GM19455 (cell line): ENCODE measurements around the gene HS6ST1.

Experiments used
- ATAC-seq: cut with Tn5 transposase; IDR thresholded peaks from one replicate; pipeline ENCODE4 v1.9.1; 2021; ENCODE audit not compliant: unreplicated experiment

The HS6ST1 gene

DNA sequence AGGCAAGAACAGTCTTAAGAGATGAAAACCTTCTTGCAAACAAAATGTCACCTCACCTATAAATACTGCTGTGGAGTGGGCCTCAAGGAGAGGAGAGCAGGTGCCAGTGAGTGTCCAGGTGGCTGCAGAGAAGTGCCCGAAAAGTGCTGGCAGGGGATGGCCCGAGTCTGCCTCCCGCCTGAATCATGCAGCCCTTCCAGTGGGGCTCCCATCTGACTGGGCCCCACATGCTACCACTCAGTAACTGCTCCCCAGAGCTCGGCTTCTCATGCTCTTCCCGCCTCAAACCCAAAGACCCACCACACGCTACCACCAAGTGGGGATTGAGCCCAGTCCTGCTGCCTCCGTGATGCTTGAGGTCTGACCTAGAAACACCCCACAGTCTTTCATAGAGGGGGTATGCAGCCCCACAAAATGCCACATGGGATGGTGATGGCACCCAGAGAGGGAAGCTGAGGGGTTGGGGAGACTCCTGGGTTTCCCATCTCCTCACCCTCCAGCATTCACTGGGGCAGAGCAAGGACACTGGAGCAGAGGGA is 7.4 kb downstream of the HS6ST1 start:
- no peak for ATAC-seq

GRCh38 chr2:128310761-128311160 is 7.9 kb downstream of the HS6ST1 start:
- no peak for ATAC-seq

DNA sequence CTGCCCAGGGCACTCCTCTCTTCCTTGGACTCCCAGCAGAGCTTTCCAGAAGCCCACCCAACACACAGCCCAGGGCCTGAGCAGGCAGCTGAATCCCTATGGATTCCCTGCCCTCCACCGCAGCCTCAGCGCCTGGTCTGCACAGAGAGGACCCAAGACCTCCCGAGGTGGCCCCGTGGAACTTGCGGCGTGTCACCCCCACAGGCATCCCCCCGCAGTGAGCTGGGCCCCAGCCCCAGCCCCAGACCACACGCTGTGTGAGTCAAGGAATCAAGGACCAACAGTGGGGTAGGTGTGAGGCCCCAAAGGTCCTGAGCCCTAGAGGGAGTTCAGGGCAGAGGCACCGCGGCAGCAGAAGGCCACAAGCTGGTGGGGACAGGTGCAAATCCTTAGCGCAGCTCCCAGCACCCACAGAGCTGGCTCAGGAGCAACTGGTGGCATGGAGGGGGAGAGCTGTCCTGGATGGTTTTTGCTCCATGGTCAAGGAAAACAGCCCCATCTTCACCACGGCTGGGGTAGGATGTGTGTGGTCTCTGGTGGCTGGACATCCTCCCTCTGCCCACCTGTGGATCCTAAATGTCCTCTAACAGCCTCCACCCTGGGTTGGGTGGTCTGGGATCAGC is 8.5 kb downstream of the HS6ST1 start:
- no peak for ATAC-seq

DNA sequence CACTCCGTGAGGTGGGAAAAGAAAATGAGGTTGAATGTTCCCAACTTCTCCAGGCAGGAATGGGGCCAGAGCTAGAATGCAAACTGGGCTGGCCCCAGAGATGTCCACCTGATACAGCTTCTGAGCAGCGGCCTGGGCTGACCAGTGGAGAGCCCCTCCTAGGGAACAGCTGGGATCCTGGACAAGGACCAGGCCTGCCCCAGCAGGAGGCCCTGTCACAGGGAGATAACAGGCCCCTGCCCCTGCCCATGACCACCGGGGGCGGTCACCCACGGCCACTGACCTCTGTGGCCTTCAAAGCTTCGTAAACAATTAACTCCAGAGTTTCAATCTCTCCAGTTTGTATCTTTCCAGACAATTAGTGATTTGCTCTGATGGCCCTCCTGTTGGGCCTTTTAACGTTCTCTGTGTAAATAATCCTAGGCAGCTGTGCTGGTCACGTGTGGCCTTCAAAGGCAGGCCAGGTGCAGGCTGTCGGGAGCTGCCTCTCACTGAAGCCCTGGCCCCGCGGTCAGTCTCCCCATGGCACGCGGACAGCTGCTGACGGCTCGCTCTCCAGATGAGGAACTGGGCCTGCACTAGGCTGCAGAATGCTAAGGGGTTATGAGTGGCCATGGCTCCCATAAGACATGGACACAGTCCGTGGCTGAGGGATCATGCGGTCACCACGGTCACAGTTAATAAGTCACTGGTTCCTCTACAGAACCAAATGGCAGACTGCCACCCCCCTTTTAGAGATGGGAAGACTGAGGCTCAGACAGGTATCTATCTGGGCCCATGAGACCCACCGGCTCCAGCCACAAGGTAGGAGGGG is 9.2 kb downstream of the HS6ST1 start:
- ATAC-seq, result no peak

DNA sequence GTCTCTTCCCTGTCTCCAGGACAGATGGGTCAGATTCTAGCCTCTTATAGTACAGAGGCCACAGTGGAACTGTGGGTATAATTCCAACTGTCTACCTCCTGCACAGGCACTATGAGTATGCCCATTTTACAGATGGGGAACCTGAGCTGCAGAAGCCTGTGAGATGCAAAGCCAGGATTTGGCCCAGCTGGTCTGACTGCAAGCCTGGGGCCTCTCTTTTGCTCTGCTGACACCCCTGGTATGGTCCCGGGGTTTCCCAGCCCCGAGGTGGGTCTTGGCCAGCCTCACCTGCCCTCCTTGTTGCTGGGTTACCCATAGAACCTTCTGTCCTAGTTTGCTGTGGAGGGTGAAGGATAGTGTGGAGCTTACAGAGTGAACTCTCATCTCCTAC is 9.8 kb downstream of the HS6ST1 start:
- no peak for ATAC-seq

DNA sequence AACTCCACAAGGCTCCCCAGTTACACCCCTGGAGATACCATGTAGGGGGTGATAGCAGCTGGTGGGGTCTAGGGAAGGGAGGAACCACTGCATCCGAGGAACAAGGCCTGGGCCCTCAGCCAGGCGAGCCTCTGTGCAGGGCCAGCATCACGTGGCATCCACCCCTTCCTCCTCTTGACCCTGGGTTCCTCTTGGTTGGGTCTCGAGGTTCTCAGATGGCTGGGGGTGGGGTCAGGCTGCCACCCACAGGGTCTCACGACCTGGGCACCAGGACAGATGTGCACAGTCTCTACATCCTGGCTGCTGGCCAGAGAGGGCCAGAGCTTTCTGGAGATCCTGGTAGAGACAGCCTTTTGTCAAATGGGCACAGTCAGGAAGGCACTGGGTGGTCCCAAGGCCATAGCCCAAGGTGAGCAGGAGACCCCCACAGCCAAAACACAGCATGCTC is 10.4 kb downstream of the HS6ST1 start:
- ATAC-seq, result no peak

DNA sequence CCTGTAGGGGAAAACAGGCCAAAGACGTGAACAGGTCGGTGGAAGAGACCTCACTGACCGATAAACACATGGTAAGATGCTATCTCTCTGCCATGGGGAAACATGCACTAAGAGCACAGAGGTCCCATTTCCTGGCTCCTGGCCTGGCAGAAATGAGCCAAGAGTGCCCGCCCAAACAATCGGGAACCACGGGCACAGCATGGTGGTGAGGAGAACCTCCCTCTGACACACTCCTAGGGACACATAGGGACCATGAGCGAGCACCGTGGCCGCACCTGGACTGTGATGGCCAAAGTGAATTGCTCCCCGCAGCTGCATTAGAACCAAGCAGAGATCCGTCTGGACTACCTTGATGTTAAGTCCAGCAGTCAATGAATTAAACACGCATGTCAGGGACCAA is 11.1 kb downstream of the HS6ST1 start:
- ATAC-seq, result no peak

DNA sequence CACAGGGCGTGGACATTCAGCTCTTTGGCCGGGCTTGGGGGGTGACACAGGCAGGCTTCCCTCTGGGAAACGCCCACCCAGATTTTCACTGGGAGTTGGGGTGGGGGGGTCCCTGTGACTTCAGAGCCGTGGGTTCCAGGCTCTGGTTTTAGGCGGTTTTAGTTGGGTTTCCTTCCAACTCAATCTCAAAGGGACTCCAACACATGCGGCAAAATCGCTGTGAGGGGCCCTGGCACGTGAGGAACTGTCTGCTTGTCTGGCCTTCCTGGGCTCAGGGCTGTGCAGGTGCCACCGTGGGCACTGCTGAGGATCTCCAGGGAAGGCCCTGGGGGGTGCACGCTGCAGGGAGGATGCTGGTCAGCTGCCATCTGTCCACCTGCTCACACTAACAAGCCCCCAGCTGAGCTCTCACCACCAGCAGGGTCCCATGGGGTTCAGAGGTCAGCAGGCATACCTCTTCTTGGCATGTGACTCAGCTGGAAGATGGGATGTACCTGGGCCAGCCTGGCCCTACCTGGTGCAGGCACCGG is 11.7 kb downstream of the HS6ST1 start:
- ATAC-seq, result no peak

GRCh38 chr2:128306081-128306930 is 12.4 kb downstream of the HS6ST1 start:
- ATAC-seq, result no peak

- no peak for ATAC-seq
These were observed 13.1 kb downstream of the HS6ST1 start for GRCh38 chr2:128305555-128306080.

DNA sequence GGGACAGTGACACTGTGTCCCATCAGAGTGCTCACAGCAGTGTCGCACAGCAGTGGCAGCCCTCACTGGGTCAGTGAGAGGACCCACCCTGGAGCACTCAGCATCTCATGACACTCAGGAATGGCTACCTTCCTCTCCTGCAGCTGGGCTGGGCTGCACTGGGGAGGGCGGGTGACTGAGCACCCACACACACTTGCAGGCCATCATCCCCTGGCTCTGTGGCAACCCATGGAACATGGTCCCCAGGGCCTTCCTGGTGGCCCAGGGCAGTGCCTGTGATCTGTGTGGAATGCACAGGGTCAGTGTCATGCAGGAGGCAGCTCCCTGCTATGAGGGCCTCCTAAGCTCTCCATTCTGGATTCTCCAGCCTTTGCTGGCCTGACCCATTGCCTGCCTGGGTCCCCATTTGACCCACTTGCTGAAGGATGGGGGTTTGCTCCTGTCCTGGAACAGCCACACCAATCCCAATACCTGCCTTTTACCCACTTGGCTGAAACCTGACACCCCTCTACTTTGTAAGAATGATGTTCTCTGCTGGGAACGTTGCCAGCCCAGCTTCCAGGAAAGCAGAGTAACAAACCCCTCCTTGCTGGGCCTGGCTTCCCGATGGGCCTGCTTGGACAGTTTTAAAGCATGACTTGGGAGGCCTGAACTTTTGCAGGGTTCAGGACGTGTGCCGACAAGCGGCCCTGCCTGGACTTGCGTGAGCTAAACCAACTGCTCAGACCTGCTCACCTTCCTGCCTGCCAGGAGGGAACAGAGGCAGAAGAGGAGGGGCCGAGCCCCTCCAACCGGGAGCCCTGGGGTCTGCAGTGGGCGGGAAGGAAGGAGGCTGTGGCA is 13.7 kb downstream of the HS6ST1 start:
- no peak for ATAC-seq

DNA sequence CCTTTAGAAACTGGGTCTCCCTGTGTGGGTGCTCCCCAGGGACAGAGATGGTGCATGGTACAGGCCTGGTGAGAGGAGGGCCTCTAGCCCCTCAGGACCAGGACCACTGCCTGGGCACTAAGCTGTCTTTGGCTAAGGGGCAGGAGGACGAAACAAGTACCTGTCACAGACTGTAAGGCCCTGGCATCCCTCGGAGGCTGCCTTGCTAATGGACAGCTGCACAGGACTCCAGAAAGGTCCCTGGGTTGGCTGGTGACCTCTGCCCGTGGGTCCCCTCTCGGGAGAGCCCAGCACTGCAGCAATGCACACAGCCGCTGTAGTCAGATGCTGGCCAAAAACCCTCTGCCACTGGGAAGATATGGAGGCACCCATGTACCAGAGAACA is 14.3 kb downstream of the HS6ST1 start:
- ATAC-seq, result no peak

GRCh38 chr2:128303911-128304310 is 14.8 kb downstream of the HS6ST1 start:
- ATAC-seq, result no peak

- no peak for ATAC-seq
These were observed 15.4 kb downstream of the HS6ST1 start for GRCh38 chr2:128303095-128303791.

GRCh38 chr2:128302744-128303067 is 16.0 kb downstream of the HS6ST1 start:
- no peak for ATAC-seq

DNA sequence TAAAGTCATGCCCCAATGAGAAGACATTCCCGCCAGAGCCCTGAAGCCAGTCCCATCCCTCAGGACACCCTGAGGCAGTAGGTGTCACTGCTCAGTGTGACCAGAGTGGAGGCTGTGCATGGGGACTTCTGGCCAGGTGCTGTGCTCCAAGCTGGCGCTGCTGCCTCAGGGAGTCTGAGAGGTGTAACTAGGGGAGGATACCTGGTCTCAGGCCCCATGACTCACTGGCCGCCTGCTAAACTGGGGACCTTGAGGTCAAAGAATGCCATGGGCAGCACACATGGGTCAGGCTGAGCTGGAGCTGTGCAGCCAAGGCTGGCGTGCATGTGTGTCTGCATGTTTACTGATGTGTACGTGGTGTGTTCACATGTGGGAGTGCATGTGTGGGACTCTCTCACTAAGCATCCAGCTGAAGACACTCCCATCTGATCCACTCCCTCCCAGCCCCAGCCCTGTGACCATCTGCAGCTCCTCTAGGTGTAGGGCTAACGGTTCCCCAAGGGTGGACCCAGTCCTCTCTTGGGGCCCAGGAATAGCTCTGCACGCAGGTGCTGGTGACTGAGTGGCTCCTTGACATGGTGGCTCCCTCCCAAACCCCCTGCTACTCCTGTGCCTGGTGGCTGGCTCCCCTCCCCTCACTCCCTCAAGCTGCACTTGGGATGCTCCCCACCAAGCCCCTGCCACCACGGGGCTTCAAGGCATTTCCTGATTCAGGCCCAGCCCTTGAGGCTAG is 16.5 kb downstream of the HS6ST1 start:
- no peak for ATAC-seq

DNA sequence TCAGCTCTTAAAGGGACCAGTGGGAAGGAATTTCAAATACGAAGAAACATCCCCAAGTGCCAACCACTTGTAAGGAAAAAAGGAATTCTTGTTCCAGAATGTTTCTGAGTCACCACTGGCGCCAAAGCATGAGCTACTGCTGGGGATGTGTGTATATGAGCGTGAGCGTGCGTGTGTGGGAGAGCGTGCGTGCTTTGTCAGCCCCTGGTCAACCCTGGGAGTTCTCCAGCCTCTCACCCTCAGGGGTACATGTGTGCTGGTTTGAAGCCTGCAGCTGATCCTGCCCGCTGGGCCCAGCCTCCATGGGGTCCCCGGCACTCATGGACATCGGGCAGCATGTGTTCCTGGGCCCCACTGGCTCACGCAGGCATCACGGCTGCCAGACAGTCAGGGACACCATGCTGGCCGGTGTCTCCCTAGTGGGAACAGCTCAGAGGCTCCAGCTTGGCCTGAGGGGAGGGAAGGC is 17.1 kb downstream of the HS6ST1 start:
- no peak for ATAC-seq

GRCh38 chr2:128301021-128301420 is 17.6 kb downstream of the HS6ST1 start:
- ATAC-seq, result no peak
